Astrocyte (in vitro differentiated cells and primary cell): ENCODE measurements around the gene GLT8D2.

Experiments
- CTCF ChIP-seq: IDR thresholded peaks from 2 replicates; pipeline ENCODE4 v1.5.1; 2011; ENCODE audit warnings: low read depth, mild to moderate bottlenecking, inconsistent platforms, low read length, moderate library complexity; ENCODE audit not compliant: insufficient read depth
- EZH2 ChIP-seq: IDR thresholded peaks from 2 replicates; pipeline ENCODE4 v1.6.1; 2012; ENCODE audit warnings: mild to moderate bottlenecking, low read length, inconsistent platforms; ENCODE audit not compliant: insufficient read depth

DNA sequence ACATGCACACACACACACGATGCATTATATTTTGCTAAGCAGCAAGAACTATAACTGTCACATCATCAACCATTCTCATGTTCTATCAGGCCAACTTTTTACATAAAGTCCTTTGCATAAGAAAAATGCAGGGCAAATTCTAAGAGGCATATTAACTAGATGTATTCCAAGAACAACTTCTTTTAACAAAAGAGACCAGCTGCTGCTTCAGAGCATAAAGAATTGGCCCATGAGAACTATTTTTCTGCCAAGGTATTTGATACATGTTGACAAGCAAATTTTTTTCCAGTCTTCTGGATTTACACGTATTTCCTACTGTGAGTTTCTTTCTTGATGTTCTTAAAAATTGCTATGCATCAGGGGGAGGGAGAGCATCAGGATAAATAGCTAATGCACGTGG lies 27.2 kb downstream of the GLT8D2 start:
- TF ChIP-seq CTCF = no peak
- no peak for TF ChIP-seq EZH2
